ENCODE results near the gene BMP3.
A peak's percentile ranks its signal among the peaks of the same experiment; 100 is the strongest.

Gene BMP3

GRCh38 chr4:81023484-81023883 lies 7.0 kb upstream of the BMP3 start:
- peaks cover 31% of the 10 kb centered on the region for H3K27me3 ChIP-seq (replicated peaks; ENCODE audit: control insufficient read depth, insufficient read depth, low read length)
- H3K4me1 ChIP-seq (ENCODE audit: control insufficient read depth, insufficient read depth, low read length), result no peaks in the 10 kb centered on the region
- H3K9ac ChIP-seq (ENCODE audit: low read length), result no peak overlapping the region
- H3K4me3 ChIP-seq (ENCODE audit: low read length), result no peak overlapping the region
- DNase-seq (ENCODE audit: low read depth), result no peak
- H3K9me3 ChIP-seq (ENCODE audit: control insufficient read depth, low read length), result no peaks in the 10 kb centered on the region
- H3K36me3 ChIP-seq (ENCODE audit: control insufficient read depth, insufficient read depth, low read length, severe bottlenecking), result no peaks in the 10 kb centered on the region

- Histone ChIP-seq H3K27me3 (replicated peaks; ENCODE audit: control insufficient read depth, insufficient read depth, low read length) (peaks cover 75% of the 10 kb centered on the region), H3K4me1 (ENCODE audit: control insufficient read depth, insufficient read depth, low read length) (peaks cover 10% of the 10 kb centered on the region), H3K9ac (ENCODE audit: low read length) (no peak overlapping the region), H3K4me3 (ENCODE audit: low read length) (peak overlapping the region; percentile 77), H3K9me3 (ENCODE audit: control insufficient read depth, low read length) (no peaks in the 10 kb centered on the region), H3K36me3 (ENCODE audit: control insufficient read depth, insufficient read depth, low read length, severe bottlenecking) (no peaks in the 10 kb centered on the region)
- DNase-seq (ENCODE audit: low read depth), result peak; percentile 52
These were observed 678 bp downstream of the BMP3 start for GRCh38 chr4:81030981-81031791.

DNA sequence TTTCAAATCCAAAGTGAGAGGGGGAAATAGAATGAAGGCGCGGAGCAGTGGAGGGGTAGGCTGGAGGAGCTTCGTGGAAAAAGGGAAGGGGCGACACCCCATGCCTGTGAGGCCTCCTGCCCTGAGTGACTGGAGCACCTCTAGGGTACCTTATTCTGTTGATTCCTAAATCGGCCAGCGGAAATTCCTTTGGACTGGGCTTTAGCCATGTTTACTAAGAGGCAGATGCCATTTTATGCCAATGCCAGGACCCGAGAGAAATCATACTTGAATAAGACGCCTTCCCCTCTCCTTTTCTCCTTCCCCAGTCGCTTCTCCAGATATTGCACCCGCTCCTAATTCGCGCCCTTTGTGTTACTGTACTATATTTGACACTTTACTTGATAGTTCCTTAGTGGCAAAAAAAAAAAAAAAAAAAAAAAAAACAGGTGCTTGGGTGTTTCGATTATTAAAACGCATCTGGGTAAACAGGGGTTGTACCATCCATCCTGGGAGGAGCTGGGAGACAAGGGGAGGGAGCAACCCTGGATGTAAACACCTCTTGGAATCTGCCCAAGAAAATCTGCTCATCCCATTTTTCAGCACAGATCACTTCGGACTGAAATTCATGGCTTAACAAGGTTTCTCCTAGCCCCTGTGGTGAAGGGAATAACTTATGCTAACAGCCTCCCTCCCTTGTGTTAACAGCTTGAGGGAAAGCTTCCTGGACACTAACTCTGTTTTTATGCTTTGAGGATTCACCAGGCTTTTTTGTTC lies 1.5 kb downstream of the BMP3 start:
- Histone ChIP-seq H3K4me3 (ENCODE audit: low read length) (peak overlapping the region; percentile 77), H3K9ac (ENCODE audit: low read length) (no peak overlapping the region), H3K4me1 (ENCODE audit: control insufficient read depth, insufficient read depth, low read length) (peaks cover 10% of the 10 kb centered on the region), H3K27me3 (replicated peaks; ENCODE audit: control insufficient read depth, insufficient read depth, low read length) (peaks cover 71% of the 10 kb centered on the region), H3K9me3 (ENCODE audit: control insufficient read depth, low read length) (no peaks in the 10 kb centered on the region), H3K36me3 (ENCODE audit: control insufficient read depth, insufficient read depth, low read length, severe bottlenecking) (no peaks in the 10 kb centered on the region)
- no peak for DNase-seq (ENCODE audit: low read depth)

DNA sequence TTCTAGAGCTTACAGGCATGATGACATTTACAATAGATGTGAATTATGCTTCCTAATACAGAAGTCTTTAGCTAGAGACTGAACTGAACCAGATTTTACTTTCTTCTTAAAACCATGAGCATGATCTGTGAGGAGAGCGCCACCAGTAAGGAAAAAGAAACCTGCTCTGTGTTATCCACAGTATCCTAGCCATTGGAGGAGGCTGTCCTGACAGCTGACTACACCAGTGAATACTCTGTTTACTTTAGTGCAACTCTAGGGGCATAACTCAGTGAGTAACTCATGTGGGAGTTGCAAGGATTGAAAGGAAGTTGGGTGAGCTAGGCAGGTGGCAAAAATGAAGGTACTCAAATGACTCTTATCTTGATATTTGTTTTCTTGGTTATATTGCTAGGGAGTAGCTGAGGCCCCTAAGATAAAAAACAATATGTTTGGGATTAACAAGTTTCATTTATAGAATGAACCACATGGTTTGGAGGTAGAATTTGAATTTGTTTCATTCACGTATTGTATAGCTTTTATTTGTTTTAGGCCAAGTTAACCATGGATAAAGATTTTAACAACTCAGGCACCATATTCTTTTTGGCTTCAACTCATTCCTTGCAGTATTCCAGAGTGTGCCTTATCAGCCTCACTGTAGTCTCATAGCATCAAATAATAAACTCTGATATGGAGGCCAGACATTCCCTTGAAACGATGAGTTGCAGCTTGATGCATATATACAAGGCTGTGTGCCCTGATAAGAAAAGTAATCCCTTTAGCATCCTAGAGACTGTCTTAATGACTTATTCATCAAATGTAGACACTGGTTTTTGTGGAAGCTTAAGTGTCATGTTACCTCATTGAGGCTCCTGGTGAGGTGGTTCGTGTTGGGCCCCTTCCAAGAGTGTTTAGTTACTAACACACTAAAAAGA lies 2.5 kb downstream of the BMP3 start:
- Histone ChIP-seq H3K4me3 (ENCODE audit: low read length) (no peak overlapping the region), H3K9ac (ENCODE audit: low read length) (no peak overlapping the region), H3K36me3 (ENCODE audit: control insufficient read depth, insufficient read depth, low read length, severe bottlenecking) (no peaks in the 10 kb centered on the region), H3K4me1 (ENCODE audit: control insufficient read depth, insufficient read depth, low read length) (peaks cover 10% of the 10 kb centered on the region), H3K9me3 (ENCODE audit: control insufficient read depth, low read length) (no peaks in the 10 kb centered on the region), H3K27me3 (replicated peaks; ENCODE audit: control insufficient read depth, insufficient read depth, low read length) (peaks cover 60% of the 10 kb centered on the region)
- DNase-seq (ENCODE audit: low read depth), result no peak

DNA sequence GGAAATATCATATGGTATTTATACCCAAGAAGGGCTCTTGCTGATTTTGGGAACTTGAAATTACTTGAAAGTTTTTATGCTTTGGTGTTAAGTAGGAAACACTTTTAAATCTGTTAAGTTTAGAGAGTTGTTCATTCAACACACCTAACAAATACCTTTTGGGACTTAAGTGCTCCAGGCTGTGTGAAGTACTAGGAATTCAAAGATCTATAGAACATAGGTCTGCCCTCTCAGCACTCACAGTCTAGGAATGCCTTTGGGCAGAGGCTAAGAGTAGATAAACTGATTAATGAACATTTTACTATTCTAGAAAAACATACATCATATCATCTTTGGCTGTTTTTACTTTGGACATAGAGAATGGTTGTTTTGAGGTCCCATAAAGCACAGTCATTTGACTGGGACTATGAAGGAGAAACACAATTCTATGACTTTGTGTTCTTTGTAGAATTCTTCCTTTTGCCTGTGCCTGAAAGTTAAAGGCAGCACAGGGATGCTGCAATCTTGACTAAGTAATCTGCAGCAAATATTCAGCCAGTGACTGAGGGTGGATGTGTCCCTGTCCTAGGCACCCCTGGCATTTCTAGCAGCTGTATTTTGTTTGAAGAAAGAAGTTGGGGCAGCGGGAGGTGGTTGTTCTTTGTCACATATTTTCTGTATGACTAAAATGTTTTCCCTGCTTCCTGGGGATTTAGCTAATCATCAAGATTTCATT lies 8.3 kb downstream of the BMP3 start:
- peak; percentile 43 for DNase-seq (ENCODE audit: low read depth)
- H3K9me3 ChIP-seq (ENCODE audit: control insufficient read depth, low read length), result no peaks in the 10 kb centered on the region
- H3K9ac ChIP-seq (ENCODE audit: low read length), result no peak overlapping the region
- H3K4me1 ChIP-seq (ENCODE audit: control insufficient read depth, insufficient read depth, low read length), result peaks cover 23% of the 10 kb centered on the region
- H3K27me3 ChIP-seq (replicated peaks; ENCODE audit: control insufficient read depth, insufficient read depth, low read length), result peaks cover 5% of the 10 kb centered on the region
- no peaks in the 10 kb centered on the region for H3K36me3 ChIP-seq (ENCODE audit: control insufficient read depth, insufficient read depth, low read length, severe bottlenecking)
- H3K4me3 ChIP-seq (ENCODE audit: low read length), result no peak overlapping the region

DNA sequence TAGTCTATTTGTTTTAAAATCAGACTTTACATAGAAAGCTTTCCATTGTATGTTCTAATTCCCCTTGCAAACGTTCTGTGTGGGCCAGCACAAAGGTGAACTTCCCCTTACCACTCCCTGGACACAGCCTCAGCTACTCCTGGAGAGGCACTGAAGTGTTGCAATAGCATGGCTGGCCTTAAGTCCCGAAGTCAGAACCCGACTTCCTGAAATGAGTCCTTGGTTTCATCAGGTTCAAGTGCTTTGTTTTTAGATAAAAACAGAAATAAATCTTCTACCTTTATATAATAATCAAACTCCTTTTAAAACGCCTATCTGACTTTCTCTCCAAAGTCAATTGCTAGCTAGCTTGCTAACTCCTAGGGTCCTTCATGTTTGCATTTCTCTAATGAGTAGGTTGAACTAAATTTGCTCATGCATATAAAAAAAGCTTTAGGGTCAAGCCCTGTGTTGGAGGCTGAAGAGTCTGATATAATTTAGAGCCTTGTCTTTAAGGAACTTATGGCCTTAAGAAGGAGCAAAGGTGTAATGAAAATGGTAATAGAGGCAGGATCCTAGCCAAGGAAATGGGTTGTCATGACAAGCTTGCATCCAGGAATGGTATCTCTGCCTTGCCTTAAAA lies 9.0 kb downstream of the BMP3 start:
- Histone ChIP-seq H3K4me3 (ENCODE audit: low read length) (no peak overlapping the region), H3K27me3 (replicated peaks; ENCODE audit: control insufficient read depth, insufficient read depth, low read length) (peaks cover 1% of the 10 kb centered on the region), H3K9ac (ENCODE audit: low read length) (no peak overlapping the region), H3K4me1 (ENCODE audit: control insufficient read depth, insufficient read depth, low read length) (peaks cover 23% of the 10 kb centered on the region), H3K9me3 (ENCODE audit: control insufficient read depth, low read length) (no peaks in the 10 kb centered on the region), H3K36me3 (ENCODE audit: control insufficient read depth, insufficient read depth, low read length, severe bottlenecking) (no peaks in the 10 kb centered on the region)
- peak; percentile 50 for DNase-seq (ENCODE audit: low read depth)

- Histone ChIP-seq H3K4me3 (ENCODE audit: low read length) (no peak overlapping the region), H3K9me3 (ENCODE audit: control insufficient read depth, low read length) (no peaks in the 10 kb centered on the region), H3K9ac (ENCODE audit: low read length) (no peak overlapping the region), H3K27me3 (replicated peaks; ENCODE audit: control insufficient read depth, insufficient read depth, low read length) (no peaks in the 10 kb centered on the region), H3K36me3 (ENCODE audit: control insufficient read depth, insufficient read depth, low read length, severe bottlenecking) (no peaks in the 10 kb centered on the region), H3K4me1 (ENCODE audit: control insufficient read depth, insufficient read depth, low read length) (peaks cover 23% of the 10 kb centered on the region)
- peak; percentile 84 for DNase-seq (ENCODE audit: low read depth)
These were observed 9.6 kb downstream of the BMP3 start for GRCh38 chr4:81040012-81040659.

- H3K36me3 ChIP-seq (ENCODE audit: control insufficient read depth, insufficient read depth, low read length, severe bottlenecking), result no peaks in the 10 kb centered on the region
- H3K9me3 ChIP-seq (ENCODE audit: control insufficient read depth, low read length), result no peaks in the 10 kb centered on the region
- peak overlapping the region; percentile 51 for H3K4me3 ChIP-seq (ENCODE audit: low read length)
- H3K27me3 ChIP-seq (replicated peaks; ENCODE audit: control insufficient read depth, insufficient read depth, low read length), result no peaks in the 10 kb centered on the region
- H3K9ac ChIP-seq (ENCODE audit: low read length), result peak overlapping the region; percentile 53
- H3K4me1 ChIP-seq (ENCODE audit: control insufficient read depth, insufficient read depth, low read length), result peaks cover 23% of the 10 kb centered on the region
- peak; percentile 58 for DNase-seq (ENCODE audit: low read depth)
These were observed 12.3 kb downstream of the BMP3 start for GRCh38 chr4:81042578-81043365.

DNA sequence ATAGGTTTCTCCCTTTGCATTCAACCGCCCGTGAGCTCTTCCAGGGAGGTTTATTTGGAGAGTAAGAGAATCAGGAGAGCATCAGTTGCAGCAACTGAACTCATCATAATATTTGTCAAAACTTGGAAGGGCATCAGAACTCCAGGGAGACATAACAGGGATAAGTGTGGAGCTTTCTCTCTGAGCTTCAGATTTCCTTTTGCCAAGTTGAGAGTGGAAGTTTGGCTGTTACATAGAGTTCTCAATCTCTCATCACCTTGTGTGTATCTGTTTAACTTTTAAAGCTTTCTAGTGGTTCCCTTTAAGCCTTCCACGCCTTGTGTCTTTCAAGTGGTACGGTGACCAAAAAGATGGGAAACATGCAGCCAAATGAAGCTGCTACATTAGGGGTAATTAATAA lies 18.8 kb downstream of the BMP3 start:
- no peak overlapping the region for H3K4me3 ChIP-seq (ENCODE audit: low read length)
- no peak overlapping the region for H3K9ac ChIP-seq (ENCODE audit: low read length)
- DNase-seq (ENCODE audit: low read depth), result no peak

More for the DNA sequence above, 18.8 kb downstream of the BMP3 start:
- no peaks in the 10 kb centered on the region for H3K9me3 ChIP-seq (ENCODE audit: control insufficient read depth, low read length)
- H3K27me3 ChIP-seq (replicated peaks; ENCODE audit: control insufficient read depth, insufficient read depth, low read length), result no peaks in the 10 kb centered on the region
- no peaks in the 10 kb centered on the region for H3K36me3 ChIP-seq (ENCODE audit: control insufficient read depth, insufficient read depth, low read length, severe bottlenecking)
- peaks cover 11% of the 10 kb centered on the region for H3K4me1 ChIP-seq (ENCODE audit: control insufficient read depth, insufficient read depth, low read length)

All from adipocyte (in vitro differentiated cells).